CD4-positive, alpha-beta T cell treated with Interferon gamma for 1 hour (primary cell): Measurements from ENCODE around the gene BIRC2.

Experiments used
- DNase-seq: peaks from one replicate; pipeline ENCODE4 v3.0.0-alpha.2; 2020

BIRC2 gene

GRCh38 chr11:102346748-102347461, at the start of gene BIRC2:
Gene BIRC2 (plus strand): TSS chr11:102347214. CDS start chr11:102349855, 2,641 bp downstream.
- DNase-seq: peak; percentile 93

GRCh38 chr11:102300837-102301236, 46.2 kb upstream of the BIRC2 start:
- peak; percentile 61 for DNase-seq

DNA sequence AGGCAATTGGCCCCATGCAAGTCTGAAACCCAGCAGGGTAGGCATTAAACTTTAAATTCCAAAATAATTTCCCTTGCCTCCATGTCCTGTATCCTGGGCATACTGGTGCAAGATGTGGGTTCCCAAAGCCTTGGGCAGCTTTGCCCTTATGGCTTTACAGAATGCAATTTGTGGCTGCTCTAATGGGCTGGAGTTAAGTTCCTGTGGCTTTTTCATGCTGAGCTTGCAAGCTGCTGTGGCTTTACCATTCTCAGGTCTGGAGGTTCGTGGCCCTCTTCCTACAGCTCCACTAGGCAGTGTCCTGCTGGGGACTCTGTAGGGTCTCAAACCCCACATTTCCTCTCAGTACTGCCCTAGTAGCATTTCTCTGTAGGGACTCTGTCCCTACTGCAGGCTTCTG, 44.8 kb upstream of the BIRC2 start:
- no peak for DNase-seq

DNA sequence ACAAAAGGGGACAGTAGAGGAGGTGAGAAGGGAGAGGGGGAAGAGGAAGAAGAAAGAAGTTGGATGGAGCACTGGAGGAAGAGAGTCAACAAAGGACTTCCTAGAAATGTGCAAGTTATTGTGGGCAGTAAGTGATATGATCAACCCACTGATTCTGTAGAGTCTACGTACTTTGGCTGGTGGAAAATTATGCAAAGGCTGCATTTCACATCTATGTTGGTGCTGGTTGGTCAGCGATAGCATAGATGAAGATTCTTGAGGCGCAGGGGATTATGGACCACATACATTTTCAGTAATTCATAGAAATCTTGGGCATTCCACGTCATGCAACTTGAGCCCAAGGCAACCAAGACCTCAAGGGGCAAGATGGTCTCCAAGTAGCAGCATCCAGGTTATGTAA, 42.3 kb upstream of the BIRC2 start:
- no peak for DNase-seq

GRCh38 chr11:102305352-102306047, 41.5 kb upstream of the BIRC2 start:
- DNase-seq: no peak

- no peak for DNase-seq
These were observed 40.9 kb upstream of the BIRC2 start for GRCh38 chr11:102306048-102306597.

- peak; percentile 58 for DNase-seq
These were observed 39.9 kb upstream of the BIRC2 start for GRCh38 chr11:102306817-102307726.

GRCh38 chr11:102307727-102308038, 39.3 kb upstream of the BIRC2 start:
- DNase-seq: no peak

GRCh38 chr11:102309621-102310541, 37.1 kb upstream of the BIRC2 start:
- DNase-seq: no peak

DNA sequence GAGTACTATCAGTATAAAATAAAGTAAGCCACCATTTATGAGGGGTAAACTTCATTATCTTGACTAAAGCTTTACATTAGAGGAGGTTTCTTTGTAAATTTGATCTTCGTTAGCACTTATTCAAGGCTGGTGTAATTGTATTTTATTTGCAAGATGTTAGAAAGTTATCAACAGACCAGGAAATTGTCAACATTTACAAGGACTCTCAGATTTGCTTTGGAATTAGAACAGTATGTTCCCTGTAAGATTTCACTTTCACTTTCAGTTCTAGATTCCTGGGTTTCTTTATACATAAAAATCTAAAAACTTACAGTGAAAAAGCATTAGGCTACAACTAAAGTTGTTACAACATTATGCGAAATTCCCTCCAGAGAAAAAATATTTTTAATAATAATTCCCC, 34.3 kb upstream of the BIRC2 start:
- no peak for DNase-seq

DNA sequence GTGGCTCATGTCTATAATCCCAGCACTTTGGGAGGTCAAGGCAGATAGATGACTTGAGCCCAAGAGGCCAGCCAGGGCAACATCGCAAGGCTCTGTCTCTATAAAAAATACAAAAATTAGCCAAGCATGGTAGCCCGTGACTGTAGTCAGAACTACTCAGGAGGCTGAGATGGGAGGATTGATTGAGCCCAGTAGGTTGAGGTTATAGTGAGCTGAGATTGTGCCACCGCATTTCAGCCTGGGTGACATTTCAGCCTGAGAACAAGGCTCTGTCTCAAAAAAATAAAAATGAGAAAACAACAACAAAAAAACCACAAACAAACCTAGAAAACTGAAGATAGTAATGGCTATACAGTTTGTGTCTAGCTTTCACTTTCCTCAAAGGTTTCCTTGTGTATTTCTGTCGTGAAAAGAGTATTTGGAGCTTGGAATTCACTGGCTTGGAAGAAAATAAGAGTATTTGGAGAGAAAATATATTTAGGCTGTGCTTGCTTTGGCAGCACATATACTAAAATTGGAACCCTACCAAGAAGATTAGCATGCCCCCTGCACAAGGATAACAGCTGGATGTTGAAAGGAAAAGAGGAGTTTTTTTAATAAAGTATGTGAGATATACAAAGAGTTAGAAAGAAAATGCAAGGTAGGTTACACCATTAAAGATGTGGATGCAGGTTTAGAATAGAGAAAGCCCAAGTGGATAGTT, 33.6 kb upstream of the BIRC2 start:
- no peak for DNase-seq

DNA sequence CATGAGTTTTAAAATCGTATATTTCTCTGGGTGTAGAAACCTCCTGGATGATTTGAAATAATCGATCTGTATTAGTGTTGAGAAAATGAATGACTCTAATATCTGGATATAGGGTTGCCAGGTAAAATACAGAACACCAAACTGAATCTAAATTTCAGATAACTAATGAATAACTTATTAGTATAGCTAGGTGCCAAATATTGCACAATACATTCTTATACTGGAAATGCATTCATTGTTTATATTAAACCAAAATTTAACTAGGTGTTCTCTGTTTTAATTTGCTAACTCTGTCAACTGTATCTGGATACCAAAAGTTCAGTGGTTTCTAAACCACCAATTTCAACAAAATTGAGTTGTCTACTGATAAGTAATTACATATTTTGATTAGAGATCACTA, 32.2 kb upstream of the BIRC2 start:
- DNase-seq: no peak

- DNase-seq: no peak
These were observed 30.6 kb upstream of the BIRC2 start for GRCh38 chr11:102316346-102316904.

DNA sequence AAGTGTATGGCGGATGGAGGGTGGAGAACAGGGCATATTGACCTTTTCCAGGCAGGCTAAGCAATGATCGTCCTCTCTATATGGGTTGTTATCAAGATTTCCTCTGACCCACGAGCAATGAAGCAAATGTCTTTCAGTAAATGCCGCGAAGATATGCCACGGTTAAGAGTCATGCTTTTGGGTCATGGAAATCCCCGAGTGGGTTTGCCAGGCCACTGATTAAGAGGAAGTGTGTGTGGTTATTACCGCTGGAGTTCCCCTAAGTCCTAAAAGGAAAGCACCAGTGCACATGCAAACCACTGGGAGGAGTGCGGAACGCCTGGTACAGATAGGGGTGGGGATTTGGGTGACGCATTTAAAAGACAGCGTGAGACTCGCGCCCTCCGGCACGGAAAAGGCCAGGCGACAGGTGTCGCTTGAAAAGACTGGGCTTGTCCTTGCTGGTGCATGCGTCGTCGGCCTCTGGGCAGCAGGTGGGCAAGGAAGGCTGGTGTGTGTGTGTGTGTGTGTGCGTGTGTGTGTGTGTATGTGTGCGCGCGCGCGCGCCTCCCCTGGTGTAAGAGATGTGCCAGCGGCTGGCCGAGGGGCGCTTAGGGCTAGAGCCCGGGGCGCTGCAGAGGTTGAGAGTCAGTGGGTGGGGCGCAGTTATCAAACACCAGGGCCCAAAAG, 29.8 kb upstream of the BIRC2 start, which contains the start of gene BIRC3:
TSS of gene BIRC3 (plus strand) at position 386 of the 669 bp plus-strand sequence. CDS start 7,026 bp downstream, outside the sequence.
- DNase-seq: peak; percentile 97

- DNase-seq: no peak
These were observed 29.3 kb upstream of the BIRC2 start for GRCh38 chr11:102317768-102318103.

DNA sequence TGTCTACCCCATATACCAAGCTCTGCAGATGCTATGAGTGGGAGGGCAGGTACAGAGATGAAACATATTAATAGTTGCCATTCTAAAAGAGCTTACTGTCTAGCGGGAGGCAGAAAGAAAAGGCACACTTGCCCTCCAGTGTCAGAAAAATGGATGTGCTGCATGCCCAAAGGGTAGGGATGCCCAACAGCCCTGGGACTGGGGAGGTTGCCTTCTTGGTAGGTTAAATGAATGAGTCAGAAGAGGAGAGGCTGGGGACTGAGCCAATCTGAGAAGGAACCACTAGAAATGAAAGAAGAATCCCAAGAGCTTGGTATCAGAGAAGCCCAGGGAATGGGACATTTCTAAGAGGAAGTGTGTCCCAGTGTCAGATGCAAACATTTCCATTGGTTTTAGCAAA, 28.5 kb upstream of the BIRC2 start:
- peak; percentile 57 for DNase-seq

DNA sequence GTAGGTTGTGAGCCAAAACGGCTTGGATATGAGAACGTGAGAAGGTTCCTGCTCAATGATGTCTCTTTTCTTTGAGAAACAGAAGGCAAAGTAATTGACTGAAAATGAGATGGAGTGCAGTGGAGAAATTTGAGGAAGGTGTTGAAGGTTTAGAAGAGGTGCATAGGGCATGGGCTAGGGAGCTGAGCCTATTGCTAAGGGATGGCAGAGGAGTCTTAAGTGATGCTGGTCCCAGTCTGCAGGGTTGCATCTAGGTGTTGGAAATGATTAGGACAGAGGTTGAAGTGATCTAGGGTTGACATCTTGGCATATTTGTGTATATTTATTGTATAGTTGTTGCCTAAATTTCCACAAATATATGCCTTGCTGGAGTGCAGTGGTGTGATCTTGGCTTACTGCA, 27.5 kb upstream of the BIRC2 start:
- no peak for DNase-seq

DNA sequence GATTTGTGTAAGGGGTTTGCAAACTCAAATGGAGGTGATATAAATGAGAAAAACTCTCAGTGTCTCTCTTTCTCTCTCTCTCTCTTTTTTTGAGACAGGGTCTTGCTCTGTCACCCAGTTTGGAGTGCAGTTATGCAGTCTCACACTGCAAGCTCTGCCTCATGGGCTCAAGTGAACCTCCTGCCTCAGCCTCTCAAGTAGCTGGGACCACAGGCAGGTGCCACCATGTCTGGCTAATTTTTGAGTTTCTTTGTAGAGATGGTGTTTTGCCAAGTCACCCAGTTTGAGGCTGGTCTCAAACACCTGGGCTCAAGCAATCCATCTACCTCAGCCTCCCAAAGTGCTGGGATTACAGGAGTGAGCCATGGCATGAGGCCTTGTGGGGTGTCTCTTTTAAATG, 26.8 kb upstream of the BIRC2 start:
- no peak for DNase-seq

DNA sequence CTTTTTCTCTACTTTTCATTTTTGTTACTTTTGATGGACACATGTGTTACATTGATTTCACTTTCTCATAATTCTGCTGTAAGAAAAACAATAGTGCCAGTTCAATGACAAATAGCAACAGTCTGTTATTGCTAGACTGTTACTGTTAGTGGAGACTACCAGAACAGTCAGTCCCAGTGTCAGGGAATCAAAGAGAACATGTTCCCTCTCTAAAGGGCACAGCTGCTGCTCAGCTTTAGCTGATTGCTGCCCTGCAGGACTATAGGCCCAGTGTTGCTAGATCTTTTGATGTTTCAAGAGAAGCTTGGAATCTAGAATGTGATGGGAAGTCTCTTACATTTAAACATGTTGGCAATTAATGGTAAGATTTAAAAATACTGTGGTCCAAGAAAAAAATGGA, 26.3 kb upstream of the BIRC2 start:
- no peak for DNase-seq

GRCh38 chr11:102322560-102322959, 24.5 kb upstream of the BIRC2 start:
- DNase-seq: no peak
